ENCODE measurements around the gene DIDO1. TPM values are rescaled to one million over a fixed set of nuclear protein-coding genes. Genes with fewer than 3 reads are reported as not detected.

DIDO1 gene
- total RNA-seq, 1 experiment from 2014 or later = 120 TPM

- POLR2A ChIA-PET = no interaction called here
- H3K4me1 ChIP-seq = peaks cover 13% of the 10 kb centered on the region
- no TSS peak for BruUV-seq (replicated peaks)
- CTCF ChIA-PET = interaction anchor here (0.5 to 2.6 kb wide), 11 partner anchors 8 to 211 kb away, joined by 3 to 13 read pairs (median 3); no protein-coding TSS in a partner anchor
- Mint-ChIP-seq H3K9me3 (ENCODE audit: unreplicated experiment) (no peaks in the 10 kb centered on the region), H3K4me3 (ENCODE audit: unreplicated experiment) (peak overlapping the region; percentile 28), H3K27me3 (ENCODE audit: insufficient read depth, unreplicated experiment) (no peaks in the 10 kb centered on the region), H3K27ac (ENCODE audit: unreplicated experiment) (peak overlapping the region; percentile 82), H3K4me1 (ENCODE audit: low read depth, unreplicated experiment) (peaks cover 28% of the 10 kb centered on the region), H3K36me3 (ENCODE audit: insufficient read depth, unreplicated experiment) (peaks cover 100% of the 10 kb centered on the region)
- peaks cover 18% of the 10 kb centered on the region for H3K36me3 ChIP-seq (ENCODE audit: control insufficient read depth, insufficient read depth, low read length)
- no peaks in the 10 kb centered on the region for H3K27me3 ChIP-seq (replicated peaks; ENCODE audit: control insufficient read depth, insufficient read depth, low read length)
- peak; percentile 78 to 81 for DNase-seq
- H3K4me3 ChIP-seq (ENCODE audit: low read depth, low read length) = no peak overlapping the region
- intact Hi-C loops (cut with micrococcal nuclease; ENCODE audit: unreplicated experiment) = loop anchor here (1.0 kb wide), 4 partner anchors 20 to 108 kb away; no protein-coding TSS in a partner anchor
- peak; percentile 16 to 75 for TF ChIP-seq CTCF (IDR thresholded peaks at IDR 0.05; ENCODE audit: insufficient read depth in 1 of 2, low read depth in 1 of 2, low read length in 1 of 2, severe bottlenecking in 1 of 2, unreplicated experiment in 1 of 2)
- H3K9me3 ChIP-seq = no peaks in the 10 kb centered on the region
Observed at GRCh38 chr20:62900692-62901584, 25.4 kb downstream of the DIDO1 start.

GRCh38 chr20:62900052-62900691, 26.1 kb downstream of the DIDO1 start:
- peak; percentile 87 to 92 for DNase-seq
- Mint-ChIP-seq H3K27ac (ENCODE audit: unreplicated experiment) (peak overlapping the region; percentile 82), H3K4me3 (ENCODE audit: unreplicated experiment) (peak overlapping the region; percentile 28), H3K9me3 (ENCODE audit: unreplicated experiment) (no peaks in the 10 kb centered on the region), H3K36me3 (ENCODE audit: insufficient read depth, unreplicated experiment) (peaks cover 100% of the 10 kb centered on the region), H3K4me1 (ENCODE audit: low read depth, unreplicated experiment) (peaks cover 28% of the 10 kb centered on the region), H3K27me3 (ENCODE audit: insufficient read depth, unreplicated experiment) (no peaks in the 10 kb centered on the region)
- intact Hi-C loops (cut with micrococcal nuclease; ENCODE audit: unreplicated experiment) = loop anchor here (1.0 kb wide), 4 partner anchors 21 to 109 kb away; no protein-coding TSS in a partner anchor
- H3K9me3 ChIP-seq = no peaks in the 10 kb centered on the region
- CTCF ChIA-PET = interaction anchor here (0.5 to 2.6 kb wide), 6 partner anchors 13 to 109 kb away, joined by 3 to 13 read pairs (median 3); no protein-coding TSS in a partner anchor
- POLR2A ChIA-PET = no interaction called here
- no peak overlapping the region for H3K4me3 ChIP-seq (ENCODE audit: low read depth, low read length)
- H3K36me3 ChIP-seq (ENCODE audit: control insufficient read depth, insufficient read depth, low read length) = peaks cover 14% of the 10 kb centered on the region
- H3K4me1 ChIP-seq = peaks cover 13% of the 10 kb centered on the region
- TF ChIP-seq CTCF (IDR thresholded peaks at IDR 0.05; ENCODE audit: insufficient read depth in 1 of 2, low read depth in 1 of 2, low read length in 1 of 2, severe bottlenecking in 1 of 2, unreplicated experiment in 1 of 2) = peak; percentile 99 to 100
- BruUV-seq (replicated peaks) = no TSS peak
- H3K27me3 ChIP-seq (replicated peaks; ENCODE audit: control insufficient read depth, insufficient read depth, low read length) = no peaks in the 10 kb centered on the region

DNA sequence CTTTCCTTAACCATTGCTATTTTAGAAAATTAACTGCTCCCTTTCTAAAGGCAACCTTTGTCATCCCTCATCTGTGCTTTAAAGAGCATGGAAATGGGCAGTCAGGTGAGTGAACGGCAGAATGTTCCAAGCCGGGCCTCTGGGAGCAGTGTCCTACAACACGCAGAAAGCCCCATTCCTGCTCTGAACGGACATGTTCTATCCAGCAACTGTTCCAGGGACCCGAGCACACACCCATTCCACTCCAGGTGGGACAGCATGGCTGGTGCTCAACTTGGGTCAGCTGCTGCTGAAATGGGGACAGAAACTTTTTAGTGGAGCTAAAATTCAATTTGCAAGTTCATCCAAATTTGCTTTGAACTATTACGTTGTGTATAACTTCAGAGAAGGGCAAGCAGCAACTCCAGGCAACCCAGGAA, 26.7 kb downstream of the DIDO1 start:
- Mint-ChIP-seq H3K36me3 (ENCODE audit: insufficient read depth, unreplicated experiment) (peaks cover 100% of the 10 kb centered on the region), H3K9me3 (ENCODE audit: unreplicated experiment) (no peaks in the 10 kb centered on the region), H3K27me3 (ENCODE audit: insufficient read depth, unreplicated experiment) (no peaks in the 10 kb centered on the region), H3K27ac (ENCODE audit: unreplicated experiment) (peak overlapping the region; percentile 82), H3K4me1 (ENCODE audit: low read depth, unreplicated experiment) (peaks cover 28% of the 10 kb centered on the region), H3K4me3 (ENCODE audit: unreplicated experiment) (no peak overlapping the region)
- POLR2A ChIA-PET = interaction anchor here (0.6 kb wide), 1 partner anchor 28 kb away, joined by 5 read pairs; no protein-coding TSS in a partner anchor
- Histone ChIP-seq H3K4me1 (peaks cover 13% of the 10 kb centered on the region), H3K4me3 (ENCODE audit: low read depth, low read length) (no peak overlapping the region), H3K9me3 (no peaks in the 10 kb centered on the region), H3K27me3 (replicated peaks; ENCODE audit: control insufficient read depth, insufficient read depth, low read length) (no peaks in the 10 kb centered on the region), H3K36me3 (ENCODE audit: control insufficient read depth, insufficient read depth, low read length) (peaks cover 13% of the 10 kb centered on the region)
- no TSS peak for BruUV-seq (replicated peaks)
- DNase-seq = no peak
- CTCF ChIA-PET = no interaction called here
- intact Hi-C loops (cut with micrococcal nuclease; ENCODE audit: unreplicated experiment) = loop anchor here (1.0 kb wide), 4 partner anchors 22 to 110 kb away; no protein-coding TSS in a partner anchor
- TF ChIP-seq CTCF (IDR thresholded peaks at IDR 0.05; ENCODE audit: insufficient read depth in 1 of 2, low read depth in 1 of 2, low read length in 1 of 2, severe bottlenecking in 1 of 2, unreplicated experiment in 1 of 2) = no peak

All from Caco-2 (cell line).